ENCODE results near the gene SPTBN5.

The SPTBN5 gene

GRCh38 chr15:41906608-41907007, 12.8 kb upstream of the SPTBN5 start:
- H3K4me2 ChIP-seq: peak overlapping the region in 1 of 11 experiments; percentile 2; a peak in 2 of 22 replicates
- H3K27me3 ChIP-seq: no peaks in the 10 kb centered on the region
- H3K4me3 ChIP-seq: peak overlapping the region in 3 of 10 experiments; percentile 14 to 31 (median 20); a peak in 3 of 20 replicates
- H3K9me3 ChIP-seq (replicated peaks in 1 of 11): peaks cover 18 to 24% (median 20%) of the 10 kb centered on the region in 11 experiments
- no peak overlapping the region for H3K9ac ChIP-seq
- H3K4me1 ChIP-seq: peaks cover 27 to 48% (median 37%) of the 10 kb centered on the region in 10 experiments
- peaks cover 0 to 36% (median 13%) of the 10 kb centered on the region in 11 experiments; a peak in 14 of 22 replicates for H4K20me1 ChIP-seq
- H3K36me3 ChIP-seq: peaks cover 35 to 83% (median 49%) of the 10 kb centered on the region in 11 experiments
- TF ChIP-seq Cebpa-rat (IDR thresholded peaks at IDR 0.05): no peak
- H3K27ac ChIP-seq: no peak overlapping the region; a peak in 2 of 22 replicates

- H3K9ac ChIP-seq: peak overlapping the region in 1 of 11 experiments; percentile 14; a peak in 1 of 22 replicates
- no peak overlapping the region for H3K27ac ChIP-seq
- peaks cover 0 to 44% (median 14%) of the 10 kb centered on the region in 11 experiments; a peak in 14 of 22 replicates for H4K20me1 ChIP-seq
- peak overlapping the region in 5 of 11 experiments; percentile 1 to 71 (median 50); a peak in 6 of 22 replicates for H3K4me2 ChIP-seq
- no peak overlapping the region for H3K4me3 ChIP-seq
- peaks cover 18 to 24% (median 20%) of the 10 kb centered on the region in 11 experiments for H3K9me3 ChIP-seq (replicated peaks in 1 of 11)
- H3K36me3 ChIP-seq: peaks cover 35 to 85% (median 52%) of the 10 kb centered on the region in 11 experiments
- no peaks in the 10 kb centered on the region for H3K27me3 ChIP-seq
- no peak for TF ChIP-seq Cebpa-rat (IDR thresholded peaks at IDR 0.05)
- peaks cover 32 to 55% (median 43%) of the 10 kb centered on the region in 10 experiments for H3K4me1 ChIP-seq
Measured at GRCh38 chr15:41905036-41905793, 11.4 kb upstream of the SPTBN5 start.

GRCh38 chr15:41904541-41905005, 10.7 kb upstream of the SPTBN5 start:
- H3K36me3 ChIP-seq: peaks cover 35 to 85% (median 51%) of the 10 kb centered on the region in 11 experiments
- H3K27me3 ChIP-seq: no peaks in the 10 kb centered on the region
- TF ChIP-seq Cebpa-rat (IDR thresholded peaks at IDR 0.05): no peak
- H3K9ac ChIP-seq: peak overlapping the region in 2 of 11 experiments; percentile 14 to 31; a peak in 2 of 22 replicates
- peaks cover 32 to 55% (median 44%) of the 10 kb centered on the region in 10 experiments for H3K4me1 ChIP-seq
- H3K9me3 ChIP-seq (replicated peaks in 1 of 11): peaks cover 18 to 24% (median 20%) of the 10 kb centered on the region in 11 experiments
- no peak overlapping the region for H3K4me3 ChIP-seq
- peak overlapping the region; percentile 22 to 82 (median 61); a peak in 19 of 22 replicates for H3K4me2 ChIP-seq
- H3K27ac ChIP-seq: no peak overlapping the region
- peaks cover 0 to 44% (median 14%) of the 10 kb centered on the region in 11 experiments; a peak in 14 of 22 replicates for H4K20me1 ChIP-seq

- Histone ChIP-seq H3K27ac (0 out of 22 replicates have a peak overlapping the region, but pooled peaks of 1 of the 11 experiments have one; percentile 4), H3K4me1 (peaks cover 32 to 62% (median 49%) of the 10 kb centered on the region in 10 experiments)
- TF ChIP-seq Cebpa-rat (IDR thresholded peaks at IDR 0.05): no peak
Measured at GRCh38 chr15:41903782-41904181, 9.9 kb upstream of the SPTBN5 start.

GRCh38 chr15:41901431-41901830, 7.6 kb upstream of the SPTBN5 start:
- Histone ChIP-seq H3K9me3 (replicated peaks in 1 of 11) (peaks cover 7 to 13% (median 10%) of the 10 kb centered on the region in 11 experiments), H3K4me1 (peaks cover 22 to 79% (median 69%) of the 10 kb centered on the region in 10 experiments), H3K4me2 (peak overlapping the region in 8 of 11 experiments; percentile 57 to 82 (median 74); a peak in 16 of 22 replicates), H3K27me3 (no peaks in the 10 kb centered on the region), H4K20me1 (peaks cover 0 to 40% (median 14%) of the 10 kb centered on the region in 11 experiments; a peak in 14 of 22 replicates), H3K9ac (no peak overlapping the region), H3K4me3 (no peak overlapping the region), H3K36me3 (peaks cover 9 to 78% (median 20%) of the 10 kb centered on the region in 11 experiments), H3K27ac (no peak overlapping the region)
- no peak for TF ChIP-seq Cebpa-rat (IDR thresholded peaks at IDR 0.05)

More at GRCh38 chr15:41903782-41904181, 9.9 kb upstream of the SPTBN5 start:
- Histone ChIP-seq H3K4me2 (peak overlapping the region in 10 of 11 experiments; percentile 20 to 82 (median 64); a peak in 20 of 22 replicates), H3K27me3 (no peaks in the 10 kb centered on the region), H3K9ac (peak overlapping the region in 5 of 11 experiments; percentile 9 to 47 (median 31); a peak in 7 of 22 replicates), H3K9me3 (replicated peaks in 1 of 11) (peaks cover 18 to 24% (median 20%) of the 10 kb centered on the region in 11 experiments), H3K4me3 (no peak overlapping the region), H4K20me1 (peaks cover 0 to 40% (median 14%) of the 10 kb centered on the region in 11 experiments; a peak in 14 of 22 replicates), H3K36me3 (peaks cover 27 to 85% (median 43%) of the 10 kb centered on the region in 11 experiments)

- no peaks in the 10 kb centered on the region for H3K27me3 ChIP-seq
- no peak overlapping the region for H3K4me3 ChIP-seq
- TF ChIP-seq Cebpa-rat (IDR thresholded peaks at IDR 0.05): no peak
- peak overlapping the region in 2 of 11 experiments; percentile 32 to 38; a peak in 2 of 22 replicates for H3K27ac ChIP-seq
- peaks cover under 1 to 6% (median 3%) of the 10 kb centered on the region in 11 experiments; a peak in 21 of 22 replicates for H3K9me3 ChIP-seq (replicated peaks in 1 of 11)
- H3K36me3 ChIP-seq: peaks cover 2 to 71% (median 13%) of the 10 kb centered on the region in 11 experiments; a peak in 20 of 22 replicates
- H3K4me2 ChIP-seq: peak overlapping the region in 10 of 11 experiments; percentile 5 to 82 (median 73); a peak in 19 of 22 replicates
- peaks cover 22 to 83% (median 73%) of the 10 kb centered on the region in 10 experiments for H3K4me1 ChIP-seq
- H4K20me1 ChIP-seq: peaks cover 0 to 40% (median 14%) of the 10 kb centered on the region in 11 experiments; a peak in 14 of 22 replicates
- peak overlapping the region in 1 of 11 experiments; percentile 29; a peak in 1 of 22 replicates for H3K9ac ChIP-seq
Measured at GRCh38 chr15:41900526-41901380, 6.9 kb upstream of the SPTBN5 start.

GRCh38 chr15:41899854-41900442, 6.1 kb upstream of the SPTBN5 start:
- H3K4me2 ChIP-seq: peak overlapping the region in 10 of 11 experiments; percentile 5 to 82 (median 73); a peak in 18 of 22 replicates
- peaks cover 0 to 37% (median 14%) of the 10 kb centered on the region in 11 experiments; a peak in 14 of 22 replicates for H4K20me1 ChIP-seq
- H3K4me1 ChIP-seq: peaks cover 23 to 90% (median 81%) of the 10 kb centered on the region in 10 experiments
- no peaks in the 10 kb centered on the region for H3K27me3 ChIP-seq
- H3K4me3 ChIP-seq: no peak overlapping the region
- peaks cover 0 to 63% (median 5%) of the 10 kb centered on the region in 11 experiments; a peak in 11 of 22 replicates for H3K36me3 ChIP-seq
- H3K27ac ChIP-seq: peak overlapping the region in 4 of 11 experiments; percentile 18 to 40 (median 35); a peak in 5 of 22 replicates
- no peak for TF ChIP-seq Cebpa-rat (IDR thresholded peaks at IDR 0.05)
- H3K9ac ChIP-seq: peak overlapping the region in 5 of 11 experiments; percentile 8 to 41 (median 29); a peak in 3 of 22 replicates
- H3K9me3 ChIP-seq (replicated peaks in 1 of 11): no peaks in the 10 kb centered on the region
